ENCODE data around the gene ASAP3.
"Not testable (repeated sequence)": the region's sequence is repeated elsewhere in the genome, so short reads cannot be mapped to it uniquely, and the experiment has no call there.

The ASAP3 gene

DNA sequence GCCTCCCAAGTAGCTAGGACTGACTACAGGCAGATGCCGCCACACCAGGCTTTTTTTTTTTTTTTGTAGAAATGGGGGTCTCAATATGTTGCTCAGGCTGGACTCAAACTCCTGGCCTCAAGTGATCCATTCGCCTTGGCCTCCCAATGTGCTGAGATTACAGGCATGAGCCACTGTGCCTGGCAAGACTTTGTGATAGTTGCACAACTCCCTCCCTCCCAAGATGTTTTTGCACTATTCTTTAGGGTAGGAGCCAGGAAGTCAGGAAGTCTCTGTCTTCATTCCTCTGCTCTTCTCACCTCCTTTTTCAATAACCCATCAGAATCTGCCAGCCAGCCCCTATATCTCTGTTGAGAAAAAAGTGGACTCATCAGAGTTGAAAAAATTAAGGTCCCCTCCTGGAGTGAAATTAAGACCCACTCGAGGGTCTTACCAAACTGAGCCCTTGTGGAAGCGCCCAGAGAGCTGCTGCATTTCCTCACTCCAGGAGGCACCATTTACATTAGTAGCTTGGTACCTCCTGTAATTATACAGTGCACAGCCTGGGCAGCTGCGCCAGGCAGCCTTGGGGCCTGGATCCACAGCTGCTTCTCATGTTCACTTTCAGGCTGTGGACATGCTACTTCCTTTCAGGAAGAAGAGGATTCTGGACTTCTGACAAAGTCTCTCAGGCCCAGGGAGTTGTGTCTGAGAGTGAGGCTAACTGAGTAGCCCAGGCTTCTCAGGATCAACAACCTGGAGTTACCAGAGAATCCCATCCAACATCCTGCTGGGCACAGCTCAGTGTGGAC lies 83.5 kb downstream of the ASAP3 start:
- no peak for DNase-seq (ENCODE audit: extremely low read depth in 1 of 2, low read depth in 1 of 2)

GRCh38 chr1:23399229-23399628 lies 84.8 kb downstream of the ASAP3 start:
- no peak for DNase-seq (ENCODE audit: extremely low read depth in 1 of 2, low read depth in 1 of 2)

GRCh38 chr1:23397908-23398307 lies 86.1 kb downstream of the ASAP3 start:
- no peak for DNase-seq (ENCODE audit: extremely low read depth in 1 of 2, low read depth in 1 of 2)

GRCh38 chr1:23396380-23396779 lies 87.6 kb downstream of the ASAP3 start:
- DNase-seq (ENCODE audit: extremely low read depth in 1 of 2, low read depth in 1 of 2), result no peak

GRCh38 chr1:23395849-23396248 lies 88.1 kb downstream of the ASAP3 start:
- no peak for DNase-seq (ENCODE audit: extremely low read depth in 1 of 2, low read depth in 1 of 2)

GRCh38 chr1:23395154-23395724 lies 88.7 kb downstream of the ASAP3 start:
- no peak for DNase-seq (ENCODE audit: extremely low read depth in 1 of 2, low read depth in 1 of 2)

DNA sequence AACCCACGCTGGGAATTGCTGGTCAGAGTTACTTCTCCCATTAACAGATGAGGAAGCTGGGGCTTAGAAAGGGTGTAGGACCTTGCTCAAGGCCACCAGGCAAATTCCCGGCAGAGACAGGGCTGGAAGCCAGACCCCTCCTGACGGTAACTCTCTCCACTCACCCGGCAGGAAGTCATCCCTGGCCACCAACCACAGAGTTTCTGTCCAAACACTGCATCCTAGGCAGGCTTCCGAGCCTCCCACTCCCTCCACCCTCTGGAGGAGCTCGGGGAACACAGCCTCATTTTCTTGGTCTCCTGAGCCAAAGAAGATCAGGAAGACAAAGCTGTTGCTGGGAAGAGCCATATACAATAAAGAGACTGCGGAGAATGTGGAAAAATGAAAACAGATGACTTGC lies 89.3 kb downstream of the ASAP3 start:
- DNase-seq (ENCODE audit: extremely low read depth in 1 of 2, low read depth in 1 of 2), result no peak

DNA sequence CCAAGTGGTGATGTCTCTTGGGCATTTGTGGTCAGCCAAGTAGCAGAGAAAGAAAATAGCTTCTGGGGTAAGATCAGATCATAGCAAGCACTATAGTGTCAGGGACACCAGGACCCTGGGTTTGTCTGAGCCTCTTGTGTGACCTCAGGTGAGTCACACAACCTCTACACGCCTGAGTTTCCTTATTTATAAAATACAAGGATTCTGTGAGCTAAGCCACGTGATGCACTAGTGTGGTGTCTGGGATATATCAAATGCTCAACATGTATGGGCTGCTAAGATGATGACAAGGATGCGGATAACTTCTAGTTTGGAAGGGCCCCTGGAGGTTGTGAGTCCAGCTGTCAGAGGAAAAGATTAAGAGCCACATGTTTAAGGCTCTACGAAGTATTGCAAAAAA lies 89.8 kb downstream of the ASAP3 start:
- DNase-seq (ENCODE audit: extremely low read depth in 1 of 2, low read depth in 1 of 2), result no peak

DNA sequence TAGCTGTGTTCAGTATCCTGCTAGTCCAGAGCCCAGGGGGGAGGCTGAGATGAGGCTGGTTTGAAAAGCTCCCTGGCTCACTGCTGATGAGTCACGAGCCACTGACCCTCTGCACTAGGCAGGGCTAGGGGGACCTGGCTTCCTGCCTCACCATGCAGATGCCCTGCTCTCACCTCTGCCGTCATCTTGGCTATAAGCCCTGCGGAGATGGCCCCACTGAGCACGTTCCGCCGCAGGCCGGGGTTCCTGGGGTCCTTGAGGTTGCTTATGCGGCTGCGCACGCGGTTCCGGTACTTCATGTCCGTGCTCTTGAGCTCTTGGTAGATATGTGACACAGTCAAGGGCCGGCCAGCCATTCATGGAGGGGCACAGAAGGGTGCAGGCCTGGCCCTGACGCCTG lies 90.3 kb downstream of the ASAP3 start:
- no peak for DNase-seq (ENCODE audit: extremely low read depth in 1 of 2, low read depth in 1 of 2)

- DNase-seq (ENCODE audit: extremely low read depth in 1 of 2, low read depth in 1 of 2), result no peak
Measured at GRCh38 chr1:23392125-23392855, 91.7 kb downstream of the ASAP3 start.

GRCh38 chr1:23389837-23390321 lies 94.1 kb downstream of the ASAP3 start:
- DNase-seq (ENCODE audit: extremely low read depth in 1 of 2, low read depth in 1 of 2), result no peak

DNA sequence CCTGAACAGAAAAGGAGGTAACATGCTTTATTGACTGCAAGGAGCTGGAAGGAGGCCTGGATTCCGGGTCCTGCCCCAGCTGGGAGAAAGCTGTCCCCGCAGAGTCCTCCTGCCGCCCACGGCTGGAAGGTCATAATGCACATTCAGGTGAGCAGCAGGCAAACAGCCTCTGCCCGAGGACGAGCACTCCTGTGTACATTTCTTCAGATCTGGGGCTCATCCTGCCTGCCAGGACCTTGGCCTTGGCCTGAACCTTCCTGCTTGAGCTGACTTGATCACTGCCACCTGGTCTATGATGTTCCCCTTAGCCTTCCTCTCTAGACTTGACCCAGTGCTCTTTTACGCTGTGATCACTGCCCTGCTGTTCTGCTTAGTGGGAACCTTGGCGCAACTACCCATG lies 96.5 kb downstream of the ASAP3 start:
- DNase-seq (ENCODE audit: extremely low read depth in 1 of 2, low read depth in 1 of 2), result no peak

GRCh38 chr1:23385119-23385621 lies 98.8 kb downstream of the ASAP3 start:
- no peak for DNase-seq (ENCODE audit: extremely low read depth in 1 of 2, low read depth in 1 of 2)

GRCh38 chr1:23384312-23385058 lies 99.5 kb downstream of the ASAP3 start:
- DNase-seq (ENCODE audit: extremely low read depth in 1 of 2, low read depth in 1 of 2), result no peak

GRCh38 chr1:23383577-23384311 lies 100.2 kb downstream of the ASAP3 start:
- DNase-seq (ENCODE audit: extremely low read depth in 1 of 2, low read depth in 1 of 2), result no peak

- no peak for DNase-seq (ENCODE audit: extremely low read depth in 1 of 2, low read depth in 1 of 2)
Measured at GRCh38 chr1:23381233-23381885, 102.6 kb downstream of the ASAP3 start.

DNA sequence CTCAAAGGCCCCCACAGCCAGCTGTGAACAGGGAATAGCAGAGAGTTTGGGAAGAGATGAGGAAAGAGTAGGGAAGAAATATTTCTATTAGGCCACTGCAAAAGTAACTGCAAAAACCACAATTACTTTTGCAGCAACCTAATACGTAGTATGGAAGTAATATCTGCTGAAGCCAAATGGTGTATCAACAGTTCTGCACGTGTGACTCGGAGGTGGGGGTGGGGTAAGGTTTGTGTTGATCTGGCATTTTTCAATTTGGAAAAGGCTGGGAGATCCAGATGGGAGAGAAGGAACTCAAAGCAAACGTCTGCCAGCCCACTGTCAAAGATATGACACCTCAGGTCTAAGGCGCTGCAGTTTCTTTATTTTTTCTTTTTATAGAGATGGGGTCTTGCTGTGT lies 103.3 kb downstream of the ASAP3 start:
- DNase-seq (ENCODE audit: extremely low read depth in 1 of 2, low read depth in 1 of 2), result no peak

DNA sequence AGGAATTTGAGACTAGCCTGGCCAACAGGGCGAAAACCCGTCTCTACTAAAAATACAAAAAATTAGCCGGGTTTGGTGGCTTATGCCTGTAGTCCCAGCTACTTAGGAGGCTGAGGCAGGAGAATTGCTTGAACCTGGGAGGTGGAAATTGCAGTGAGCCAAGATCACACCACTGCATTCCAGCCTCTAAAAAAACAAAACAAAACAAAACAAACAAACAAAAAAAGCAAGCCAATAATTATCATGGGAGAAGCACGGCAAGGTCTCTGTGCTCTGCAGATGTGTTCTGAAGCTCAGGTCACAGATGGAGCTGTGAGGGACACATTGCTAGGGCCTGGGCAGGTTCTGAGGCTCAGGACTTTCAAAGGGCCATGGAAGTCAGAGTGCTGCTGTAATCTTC lies 103.7 kb downstream of the ASAP3 start:
- DNase-seq (ENCODE audit: extremely low read depth in 1 of 2, low read depth in 1 of 2), result not testable (repeated sequence)
